Activated T-cell treated with anti-CD3 and anti-CD28 coated beads for 24 hours (primary cell): ENCODE results near the gene MICALL2.

ENCODE experiments used
- DNase-seq: peaks from one replicate; pipeline ENCODE4 v3.0.0-alpha.2; 2020; ENCODE audit warnings: low read depth

MICALL2 gene

GRCh38 chr7:1394371-1394770 is 64.9 kb downstream of the MICALL2 start:
- DNase-seq, result no peak

GRCh38 chr7:1393421-1393820 is 65.8 kb downstream of the MICALL2 start:
- no peak for DNase-seq

- no peak for DNase-seq
Observed at GRCh38 chr7:1392556-1392955, 66.7 kb downstream of the MICALL2 start.

- no peak for DNase-seq
Observed at GRCh38 chr7:1391449-1391848, 67.8 kb downstream of the MICALL2 start.

- DNase-seq, result no peak
Observed at GRCh38 chr7:1388703-1389335, 70.5 kb downstream of the MICALL2 start.

- DNase-seq, result no peak
Observed at GRCh38 chr7:1388021-1388702, 71.1 kb downstream of the MICALL2 start.

- DNase-seq, result no peak
Observed at GRCh38 chr7:1387261-1387660, 72.0 kb downstream of the MICALL2 start.

GRCh38 chr7:1386623-1387220 is 72.5 kb downstream of the MICALL2 start:
- DNase-seq, result no peak

- no peak for DNase-seq
Observed at GRCh38 chr7:1385809-1386622, 73.3 kb downstream of the MICALL2 start.

GRCh38 chr7:1385086-1385808 is 74.0 kb downstream of the MICALL2 start:
- no peak for DNase-seq
